H1 (cell line): ENCODE data around the gene MAP3K13. TPM values are rescaled to one million over a fixed set of nuclear protein-coding genes. Genes with fewer than 3 reads are reported as not detected.

Experiments
- CTCF ChIA-PET: fragments of 300-600 bp; sonication (Branson Sonifier 250); formaldehyde crosslinking; loops from one replicate; lab custom pipeline; 2021; ENCODE audit not compliant: partially characterized antibody; lab: Charles Lee
- POLR2A ChIA-PET: fragments of 300-600 bp; sonication (Branson Sonifier 250); formaldehyde crosslinking; loops from one replicate; lab custom pipeline; 2021; ENCODE audit warnings: inconsistent platforms; ENCODE audit not compliant: partially characterized antibody; lab: Charles Lee
- DNase-seq, 2 experiments: peaks; one replicate each; pipeline versions ENCODE4 v3.0.0 to v3.0.0-alpha.2; 2010 to 2022; ENCODE audit warnings: low spot score in 2 of 2, low read depth in 1 of 2, mixed read lengths in 1 of 2
- FAIRE-seq: peaks from 2 replicates; lab custom pipeline; 2011; peaks lifted over from hg19 to GRCh38; lab: Jason Lieb, UNC
- H2AFZ ChIP-seq: 2 replicates; pipeline ENCODE4 v1.8.1; 2012; ENCODE audit warnings: low read length, inconsistent platforms
- H2AK5ac ChIP-seq: 2 replicates; pipeline ENCODE4 v1.6.1; 2013; ENCODE audit warnings: low read depth, low read length
- H2BK120ac ChIP-seq: replicated peaks from 2 replicates; pipeline ENCODE3; 2013; ENCODE audit warnings: low read depth, low read length, inconsistent platforms
- H2BK12ac ChIP-seq: 2 replicates; pipeline ENCODE4 v1.6.1; 2013; ENCODE audit warnings: low read depth, low read length
- H2BK15ac ChIP-seq: 2 replicates; pipeline ENCODE4 v1.6.1; 2013; ENCODE audit warnings: low read length
- H2BK20ac ChIP-seq: 2 replicates; pipeline ENCODE4 v1.6.1; 2013; ENCODE audit warnings: low read length
- H2BK5ac ChIP-seq: 2 replicates; pipeline ENCODE4 v1.6.1; 2013; ENCODE audit warnings: low read depth, low read length
- H3K14ac ChIP-seq: 2 replicates; pipeline ENCODE4 v1.6.1; 2013; ENCODE audit warnings: inconsistent platforms; ENCODE audit not compliant: insufficient read length
- H3K18ac ChIP-seq: 2 replicates; pipeline ENCODE4 v1.6.1; 2013; ENCODE audit warnings: low read length; ENCODE audit errors: extremely low read depth
- H3K23ac ChIP-seq: 2 replicates; pipeline ENCODE4 v1.6.1; 2013; ENCODE audit warnings: inconsistent platforms; ENCODE audit not compliant: insufficient read length
- H3K23me2 ChIP-seq: 2 replicates; pipeline ENCODE4 v1.6.1; 2013; ENCODE audit warnings: low read depth, low read length
- H3K27ac ChIP-seq: 2 replicates; pipeline ENCODE4 v1.6.1; 2011; ENCODE audit warnings: low read depth, low read length, inconsistent platforms
- H3K27me3 ChIP-seq, 4 experiments: replicated peaks in 1 of 4; 1 replicate in 1 of 4; 2 replicates in 3 of 4; pipeline versions ENCODE4 v1.6.1 to v1.8.1; 2011 to 2013; ENCODE audit warnings: low read length in 3 of 4, mild to moderate bottlenecking in 3 of 4, inconsistent platforms in 2 of 4, mixed read lengths in 2 of 4, moderate library complexity in 1 of 4; ENCODE audit not compliant: control insufficient read depth in 3 of 4, insufficient read depth in 3 of 4; ENCODE audit errors: extremely low read depth in 1 of 4
- H3K36me3 ChIP-seq, 4 experiments: 2 replicates each; pipeline versions ENCODE4 v1.6.1 to v1.8.1; 2011 to 2013; ENCODE audit warnings: mild to moderate bottlenecking in 4 of 4, low read length in 3 of 4, moderate library complexity in 2 of 4, control low read depth in 1 of 4, inconsistent platforms in 1 of 4; ENCODE audit not compliant: insufficient read depth in 4 of 4, control insufficient read depth in 2 of 4
- H3K4ac ChIP-seq: replicated peaks from 2 replicates; pipeline ENCODE3; 2013; ENCODE audit warnings: low read length, low read depth, mixed read lengths, inconsistent platforms; ENCODE audit not compliant: insufficient read length
- H3K4me1 ChIP-seq, 4 experiments: replicated peaks in 1 of 4; 1 replicate in 1 of 4; 2 replicates in 3 of 4; pipeline versions ENCODE4 v1.6.1 to v1.8.1; 2011 to 2013; ENCODE audit warnings: low read length in 3 of 4, inconsistent platforms in 2 of 4, mixed read lengths in 1 of 4; ENCODE audit not compliant: insufficient read depth in 4 of 4, control insufficient read depth in 3 of 4
- H3K4me2 ChIP-seq, 2 experiments: 2 replicates each; pipeline versions ENCODE4 v1.6.1 to v1.8.1; 2011 to 2013; ENCODE audit warnings: low read depth in 2 of 2, low read length in 2 of 2, control low read depth in 1 of 2, inconsistent platforms in 1 of 2, mild to moderate bottlenecking in 1 of 2; ENCODE audit not compliant: insufficient read depth in 1 of 2
- H3K4me3 ChIP-seq, 4 experiments: fragments of 200-600, 300-600 bp in 1 of 4; sonication (generic), shearing (Covaris generic), sonication (Bioruptor Twin) in 1 of 4; 2 replicates each; pipeline versions ENCODE4 v1.5.1 to v1.8.1; 2011 to 2016; ENCODE audit warnings: low read length in 4 of 4, low read depth in 3 of 4, control low read depth in 2 of 4, inconsistent platforms in 2 of 4, mild to moderate bottlenecking in 2 of 4, mixed read lengths in 1 of 4, moderate library complexity in 1 of 4; ENCODE audit not compliant: insufficient read depth in 2 of 4; ENCODE audit errors: extremely low read depth in 1 of 4
- H3K56ac ChIP-seq: replicated peaks from 2 replicates; pipeline ENCODE3; 2013; ENCODE audit warnings: low read depth, mild to moderate bottlenecking, mixed read lengths, low read length, inconsistent platforms; ENCODE audit not compliant: insufficient read length
- H3K79me1 ChIP-seq: 2 replicates; pipeline ENCODE4 v1.6.1; 2013; ENCODE audit warnings: low read depth, low read length, control low read depth
- H3K79me2 ChIP-seq, 2 experiments: 2 replicates each; pipeline versions ENCODE4 v1.6.1 to v1.8.1; 2012 to 2013; ENCODE audit warnings: low read length in 2 of 2, mild to moderate bottlenecking in 2 of 2, inconsistent platforms in 1 of 2; ENCODE audit not compliant: insufficient read depth in 2 of 2, control insufficient read depth in 1 of 2
- H3K9ac ChIP-seq, 4 experiments: replicated peaks in 1 of 4; 1 replicate in 1 of 4; 2 replicates in 3 of 4; pipeline versions ENCODE4 v1.6.1 to v1.8.1; 2011 to 2013; ENCODE audit warnings: low read depth in 3 of 4, low read length in 3 of 4, control low read depth in 2 of 4, mild to moderate bottlenecking in 2 of 4, moderate library complexity in 2 of 4, inconsistent platforms in 1 of 4; ENCODE audit errors: extremely low read depth in 1 of 4
- H3K9me3 ChIP-seq, 2 experiments: 2 replicates each; pipeline versions ENCODE4 v1.6.1 to v1.8.1; 2012 to 2013; ENCODE audit warnings: mild to moderate bottlenecking in 2 of 2, moderate library complexity in 2 of 2, control low read depth in 1 of 2, inconsistent platforms in 1 of 2, low read depth in 1 of 2, low read length in 1 of 2, mixed read lengths in 1 of 2; ENCODE audit not compliant: insufficient read depth in 2 of 2
- H4K20me1 ChIP-seq, 2 experiments: replicated peaks in 1 of 2; 2 replicates each; pipeline versions ENCODE3 to v1.8.1; 2011 to 2013; ENCODE audit warnings: inconsistent platforms in 2 of 2, low read length in 2 of 2, mild to moderate bottlenecking in 1 of 2; ENCODE audit not compliant: insufficient read depth in 2 of 2, control insufficient read depth in 1 of 2
- H4K5ac ChIP-seq: 2 replicates; pipeline ENCODE4 v1.6.1; 2013; ENCODE audit warnings: low read length, low read depth, mixed read lengths, inconsistent platforms; ENCODE audit not compliant: insufficient read length
- H4K8ac ChIP-seq: 2 replicates; pipeline ENCODE4 v1.8.0; 2013; ENCODE audit warnings: mild to moderate bottlenecking, moderate library complexity, low read length, inconsistent platforms; ENCODE audit not compliant: insufficient read depth; ENCODE audit errors: extremely low read depth
- H4K91ac ChIP-seq: replicated peaks from 2 replicates; pipeline ENCODE3; 2013; ENCODE audit warnings: low read length, mixed read lengths, inconsistent platforms; ENCODE audit not compliant: insufficient read length
- GABPA ChIP-seq: IDR thresholded peaks from 2 replicates; pipeline ENCODE4 v1.6.1; 2011; ENCODE audit warnings: mild to moderate bottlenecking, low read length, moderate library complexity, borderline replicate concordance; ENCODE audit not compliant: insufficient read depth
- GTF2F1 ChIP-seq: IDR thresholded peaks from 2 replicates; pipeline ENCODE4 v1.6.1; 2012; ENCODE audit warnings: low read depth, low read length, improper control_type of control experiment, borderline replicate concordance
- RXRA ChIP-seq: IDR thresholded peaks from 2 replicates; pipeline ENCODE4 v1.6.1; 2011; ENCODE audit warnings: low read depth, mild to moderate bottlenecking, low read length, moderate library complexity; ENCODE audit not compliant: insufficient read depth
- WGBS, 2 experiments: shearing (Covaris generic) in 1 of 2; methylation state at CpG; one replicate each; pipeline versions ENCODE4 v1.1.6 to v1.1.7; 2013 to 2015; ENCODE audit warnings: low lambda C conversion rate in 2 of 2, mixed read lengths in 2 of 2, inconsistent platforms in 1 of 2, low coverage in 1 of 2, missing lambda C conversion rate in 1 of 2; ENCODE audit not compliant: insufficient replicate concordance in 2 of 2, insufficient coverage in 1 of 2, insufficient read length in 1 of 2; ENCODE audit errors: extremely low coverage in 1 of 2, missing lambda C conversion rate in 1 of 2; 5-methylcytosine and 5-hydroxymethylcytosine counted together
- polyA plus RNA-seq, 7 experiments: library from polyadenylated mRNA; depleted of rRNA in 3 of 7; stranded (reverse) in 5 of 7; unstranded in 2 of 7; fragments of >200 nt in 5 of 7; fragments of 200-250 nt in 2 of 7; gene quantifications; 1 replicate in 5 of 7; 2 replicates in 1 of 7; 4 replicates in 1 of 7; pipeline versions ENCODE4 v1.2.1 to v1.2.3, GENCODE V29; 2011 to 2013; ENCODE audit warnings: missing spikeins in 2 of 7, mixed read lengths in 2 of 7
- total RNA-seq: library from RNA; stranded (reverse); fragmentation: NEBNext Ultra II Directional; extraction: Animal tissue kit (Norgen Biotek cat#: 25700); gene quantifications from 2 replicates; pipeline ENCODE4 v1.2.1, GENCODE V29; 2021

MAP3K13 gene
- total and polyA plus RNA-seq, 2 of the 8 experiments (the other 6 are each of a cell fraction or from before 2014, with no cell fraction given): 6.8 to 17.9 TPM

- no peaks in the 10 kb centered on the region for H3K9me3 ChIP-seq
- peaks cover 3 to 20% (median 12%) of the 10 kb centered on the region in 4 experiments for H3K36me3 ChIP-seq
- H2BK12ac ChIP-seq: no peak overlapping the region
- DNase-seq (no peak), FAIRE-seq (no peak)
- no peak overlapping the region for H3K27ac ChIP-seq
- no peak overlapping the region for H4K5ac ChIP-seq
- H2BK5ac ChIP-seq: no peak overlapping the region
- no peaks in the 10 kb centered on the region for H3K23me2 ChIP-seq
- CTCF ChIA-PET: no interaction called here
- H2BK15ac ChIP-seq: no peak overlapping the region
- no peaks in the 10 kb centered on the region for H3K79me2 ChIP-seq
- no peak overlapping the region for H2AK5ac ChIP-seq
- no peak overlapping the region for H2BK120ac ChIP-seq
- no peak overlapping the region for H3K18ac ChIP-seq
- no peak overlapping the region for H4K8ac ChIP-seq
- no peak overlapping the region for H3K4ac ChIP-seq
- H3K79me1 ChIP-seq: no peaks in the 10 kb centered on the region; the same call in 1 of the 2 replicates
- H3K4me1 ChIP-seq: no peaks in the 10 kb centered on the region
- POLR2A ChIA-PET: interaction anchor here (1.3 to 2.4 kb wide), 3 partner anchors 9 to 30 kb away, joined by 3 to 8 read pairs (median 8); partner anchors contain the start of gene TMEM41A
- no peaks in the 10 kb centered on the region for H3K27me3 ChIP-seq
- no peaks in the 10 kb centered on the region for H4K20me1 ChIP-seq
- 87% methylated on average over 4 of the region's 4 CpGs; no CpG with 5 or more reads in 1 of the 2 experiments for WGBS, 2 experiments
- no peak overlapping the region for H3K56ac ChIP-seq
- H4K91ac ChIP-seq: no peak overlapping the region
- no peak overlapping the region for H3K4me3 ChIP-seq
- H2AFZ ChIP-seq: no peak overlapping the region
- no peak overlapping the region for H3K4me2 ChIP-seq
- no peak overlapping the region for H3K14ac ChIP-seq
- H3K23ac ChIP-seq: no peak overlapping the region
- H3K9ac ChIP-seq: no peak overlapping the region
- H2BK20ac ChIP-seq: no peak overlapping the region
- TF ChIP-seq RXRA (no peak), GTF2F1 (no peak), GABPA (no peak)
Measured at GRCh38 chr3:185490241-185490640, 127.3 kb downstream of the MAP3K13 start.
